GM11168 (cell line): ENCODE results near the gene D2HGDH.

Experiments used
- in situ Hi-C: fragments of 300-500 bp; cut with MboI; formaldehyde crosslinking; loops from one replicate; pipeline ENCODE4 v1.12.0; 2022; ENCODE audit warnings: low sequenced_read_pairs; ENCODE audit not compliant: unreplicated experiment

The D2HGDH gene

GRCh38 chr2:241764275-241765241 is 30.1 kb downstream of the D2HGDH start:
- in situ Hi-C loops, result no loop called here

- in situ Hi-C loops, result no loop called here
Measured at GRCh38 chr2:241767464-241768250, 33.2 kb downstream of the D2HGDH start.

GRCh38 chr2:241768251-241768711 is 33.9 kb downstream of the D2HGDH start:
- in situ Hi-C loops, result no loop called here

- in situ Hi-C loops, result no loop called here
Measured at GRCh38 chr2:241768850-241769249, 34.4 kb downstream of the D2HGDH start.

- in situ Hi-C loops, result no loop called here
Measured at GRCh38 chr2:241769819-241770184, 35.4 kb downstream of the D2HGDH start.

- in situ Hi-C loops, result no loop called here
Measured at GRCh38 chr2:241770185-241770935, 35.9 kb downstream of the D2HGDH start.

- in situ Hi-C loops, result no loop called here
Measured at GRCh38 chr2:241770936-241771285, 36.5 kb downstream of the D2HGDH start.

- in situ Hi-C loops, result no loop called here
Measured at GRCh38 chr2:241771286-241772062, 37.0 kb downstream of the D2HGDH start.

GRCh38 chr2:241772063-241772499 is 37.7 kb downstream of the D2HGDH start:
- in situ Hi-C loops, result no loop called here

GRCh38 chr2:241773511-241774418 is 39.3 kb downstream of the D2HGDH start:
- in situ Hi-C loops, result no loop called here

GRCh38 chr2:241774419-241775222 is 40.2 kb downstream of the D2HGDH start:
- in situ Hi-C loops, result no loop called here

GRCh38 chr2:241775223-241776177 is 41.1 kb downstream of the D2HGDH start:
- in situ Hi-C loops, result no loop called here

GRCh38 chr2:241776336-241777169 is 42.1 kb downstream of the D2HGDH start, which contains the start of gene GAL3ST2:
Gene GAL3ST2 (plus strand): TSS chr2:241776822. CDS start chr2:241776956, 134 bp downstream.
- in situ Hi-C loops, result no loop called here

GRCh38 chr2:241777170-241777685 is 42.8 kb downstream of the D2HGDH start:
- in situ Hi-C loops, result no loop called here
